IPS DF 19.7 (cell line): ENCODE data around the gene ARL16.
A peak's percentile ranks its signal among the peaks of the same experiment; 100 is the strongest.

Source experiments
- DNase-seq: peaks from one replicate; pipeline ENCODE4 v3.0.0-alpha.2; 2013; ENCODE audit warnings: low read depth, low spot score

The ARL16 gene

GRCh38 chr17:81672954-81673353 lies 10.6 kb downstream of the ARL16 start:
- DNase-seq = no peak

GRCh38 chr17:81672504-81672903 lies 11.1 kb downstream of the ARL16 start:
- DNase-seq = no peak

GRCh38 chr17:81667754-81668153 lies 15.8 kb downstream of the ARL16 start:
- no peak for DNase-seq

- peak; percentile 83 for DNase-seq
Measured at GRCh38 chr17:81666342-81667191, 17.0 kb downstream of the ARL16 start, which contains the start of the genes CCDC137 and OXLD1. TSS of gene CCDC137 (plus strand) at chr17:81666737. CDS start at chr17:81666767, 30 bp downstream. TSS of gene OXLD1 (minus strand) at chr17:81666605. CDS start at chr17:81666577, 28 bp downstream.

GRCh38 chr17:81666092-81666341 lies 17.6 kb downstream of the ARL16 start:
- DNase-seq = no peak

- no peak for DNase-seq
Measured at GRCh38 chr17:81665205-81666091, 18.1 kb downstream of the ARL16 start.

GRCh38 chr17:81664051-81664470 lies 19.5 kb downstream of the ARL16 start:
- DNase-seq = no peak

GRCh38 chr17:81662002-81662401 lies 21.6 kb downstream of the ARL16 start:
- DNase-seq = no peak

GRCh38 chr17:81660441-81660840 lies 23.2 kb downstream of the ARL16 start:
- no peak for DNase-seq

GRCh38 chr17:81659038-81659437 lies 24.6 kb downstream of the ARL16 start:
- DNase-seq = no peak

- no peak for DNase-seq
Measured at GRCh38 chr17:81656835-81657234, 26.8 kb downstream of the ARL16 start.

GRCh38 chr17:81656118-81656743 lies 27.4 kb downstream of the ARL16 start, which contains the start of gene PDE6G:
TSS of gene PDE6G (minus strand) at chr17:81656542. CDS start at chr17:81653305, 3,237 bp downstream.
- DNase-seq = no peak

GRCh38 chr17:81655378-81656117 lies 28.0 kb downstream of the ARL16 start:
- no peak for DNase-seq

- no peak for DNase-seq
Measured at GRCh38 chr17:81652906-81653771, 30.5 kb downstream of the ARL16 start.

GRCh38 chr17:81651692-81652091 lies 31.9 kb downstream of the ARL16 start:
- no peak for DNase-seq

GRCh38 chr17:81650951-81651350 lies 32.6 kb downstream of the ARL16 start:
- no peak for DNase-seq

GRCh38 chr17:81648707-81649085 lies 34.9 kb downstream of the ARL16 start:
- no peak for DNase-seq

GRCh38 chr17:81648013-81648706 lies 35.4 kb downstream of the ARL16 start:
- DNase-seq = no peak

GRCh38 chr17:81647640-81648012 lies 36.0 kb downstream of the ARL16 start:
- DNase-seq = no peak
